Activated T-cell treated with anti-CD3 and anti-CD28 coated beads, Interleukin-2, amount 50 U/mL, for 1 hour (primary cell): Measurements from ENCODE around the gene ZC3H13.

Source experiments
- DNase-seq: peaks from one replicate; pipeline ENCODE4 v3.0.0-alpha.2; 2020

Gene ZC3H13

DNA sequence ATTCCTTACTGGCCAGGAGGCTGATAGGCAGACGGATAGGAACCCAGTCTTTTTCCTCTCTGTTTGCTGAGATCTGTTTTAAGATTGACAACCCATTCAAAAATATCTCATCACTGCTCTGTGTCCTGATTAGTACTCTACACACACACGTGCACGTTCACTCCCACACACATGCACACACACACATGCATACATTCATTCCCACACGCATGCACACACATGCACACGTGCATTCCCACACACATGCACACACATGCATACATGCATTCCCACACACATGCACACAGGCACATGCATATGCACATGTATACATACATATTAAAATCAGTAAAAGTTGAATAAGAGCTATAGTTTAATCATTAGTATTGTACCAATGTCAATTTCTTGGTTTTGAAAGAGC, 120.4 kb downstream of the ZC3H13 start:
- no peak for DNase-seq

DNA sequence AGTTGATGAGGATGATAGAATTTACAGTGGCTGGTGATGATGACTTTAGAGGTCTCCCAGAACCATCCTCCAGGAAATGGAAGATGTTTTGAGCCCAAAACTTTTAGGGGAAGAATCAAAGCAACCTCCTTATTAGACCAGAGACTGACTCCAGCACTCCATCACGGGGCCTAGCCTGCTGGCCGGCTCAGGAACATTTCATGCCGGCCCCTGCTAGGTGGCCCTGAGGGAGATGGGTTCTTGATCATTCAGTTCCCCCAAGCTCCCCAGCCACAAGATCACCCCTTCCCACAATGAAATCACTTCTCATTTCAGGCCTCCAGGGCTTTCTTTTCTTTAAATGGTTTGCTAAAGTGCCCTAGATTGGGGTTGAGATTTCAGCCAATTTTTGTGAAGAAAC, 121.3 kb downstream of the ZC3H13 start:
- no peak for DNase-seq

DNA sequence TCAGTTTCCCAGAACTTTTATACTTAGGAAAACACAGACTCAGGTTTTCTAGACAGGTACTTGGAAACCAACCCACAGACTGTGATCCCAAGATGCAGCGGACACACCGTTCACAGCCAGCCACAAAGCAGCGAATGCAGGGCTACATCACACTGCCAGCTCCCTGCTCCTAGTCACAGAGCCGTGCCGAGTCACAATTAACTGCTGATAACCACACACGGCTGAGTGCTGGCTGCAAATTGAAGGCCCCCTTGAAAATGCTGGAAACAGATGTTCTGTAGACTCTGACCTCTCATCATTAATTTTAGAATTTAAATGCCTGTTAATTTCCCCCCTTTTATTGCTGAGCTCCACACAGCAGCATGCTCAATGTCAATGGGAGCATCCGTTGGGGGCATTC, 122.4 kb downstream of the ZC3H13 start:
- no peak for DNase-seq

DNA sequence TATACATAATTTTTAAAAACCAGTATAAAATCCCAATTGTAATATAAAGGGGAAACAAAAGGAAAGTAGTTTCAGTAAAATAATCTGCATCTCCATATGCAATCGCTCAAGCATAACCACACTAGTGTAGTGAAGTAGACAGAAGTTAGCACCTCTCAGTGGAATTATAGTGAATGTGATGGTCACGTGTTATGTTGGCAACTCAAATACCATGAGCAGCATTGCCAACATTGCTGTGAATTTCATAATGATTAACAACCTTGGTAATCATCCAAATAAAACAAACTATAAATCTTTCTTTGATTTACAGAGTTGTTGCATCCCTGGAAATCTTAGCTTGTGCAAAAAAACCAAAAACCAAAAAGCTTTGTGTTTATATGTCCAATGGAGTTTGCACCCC, 123.7 kb downstream of the ZC3H13 start:
- DNase-seq = no peak

DNA sequence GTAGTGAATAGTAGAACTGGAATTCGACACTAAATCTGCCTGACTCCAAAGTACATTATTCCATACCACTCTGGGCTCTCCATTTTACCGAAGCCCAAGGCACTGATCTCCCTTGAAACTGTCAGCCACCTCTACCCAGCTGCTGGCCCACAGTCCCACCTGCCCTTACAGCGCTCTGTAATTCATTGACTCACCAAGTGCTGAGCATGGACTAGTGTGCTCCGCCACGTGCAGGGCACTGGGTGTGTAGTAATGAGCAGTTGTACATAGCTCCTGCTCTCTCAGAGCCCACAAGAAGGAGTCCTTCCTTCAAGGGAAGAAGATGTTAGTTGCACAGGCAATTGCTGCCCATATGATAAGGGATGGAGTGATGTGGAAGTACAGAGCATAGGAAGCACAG, 124.4 kb downstream of the ZC3H13 start:
- DNase-seq = no peak

DNA sequence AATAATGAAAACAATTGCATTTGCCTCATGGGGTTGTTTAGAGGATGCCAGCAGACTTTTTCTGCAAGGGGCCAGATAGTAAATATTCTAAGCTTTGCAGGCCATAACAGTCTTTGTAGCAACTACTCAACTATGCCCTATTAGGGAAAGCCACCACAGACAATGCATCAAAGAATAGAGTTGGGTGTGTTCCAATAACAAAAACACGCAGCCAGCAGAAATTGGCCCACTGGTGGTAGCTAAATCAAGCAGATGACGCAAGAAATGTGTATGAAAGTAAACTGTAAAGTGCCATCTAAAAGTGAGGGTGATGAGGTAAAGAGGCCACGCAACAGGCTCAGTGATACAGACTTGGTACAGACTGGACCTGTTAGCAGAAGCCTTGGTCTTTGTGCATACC, 125.8 kb downstream of the ZC3H13 start:
- no peak for DNase-seq

DNA sequence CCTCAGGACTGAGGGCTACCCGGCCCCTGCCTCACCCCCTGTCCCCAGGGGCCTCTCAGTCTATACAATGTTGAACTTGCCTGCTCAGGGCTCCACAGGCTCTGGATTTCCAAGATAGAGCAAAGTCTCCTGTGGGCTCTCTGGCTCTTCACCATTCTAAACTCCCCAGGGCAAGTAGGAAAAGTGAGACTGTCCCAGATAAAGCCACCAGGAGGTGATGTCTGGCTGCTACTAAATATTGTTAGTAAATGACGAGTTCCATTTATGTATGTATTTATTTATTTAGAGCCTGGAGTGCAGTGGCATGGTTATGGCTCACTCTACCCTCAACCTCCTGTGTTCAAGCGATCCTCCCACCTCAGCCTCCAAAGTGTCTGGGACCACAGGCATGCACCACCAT, 127.4 kb downstream of the ZC3H13 start:
- DNase-seq = no peak

DNA sequence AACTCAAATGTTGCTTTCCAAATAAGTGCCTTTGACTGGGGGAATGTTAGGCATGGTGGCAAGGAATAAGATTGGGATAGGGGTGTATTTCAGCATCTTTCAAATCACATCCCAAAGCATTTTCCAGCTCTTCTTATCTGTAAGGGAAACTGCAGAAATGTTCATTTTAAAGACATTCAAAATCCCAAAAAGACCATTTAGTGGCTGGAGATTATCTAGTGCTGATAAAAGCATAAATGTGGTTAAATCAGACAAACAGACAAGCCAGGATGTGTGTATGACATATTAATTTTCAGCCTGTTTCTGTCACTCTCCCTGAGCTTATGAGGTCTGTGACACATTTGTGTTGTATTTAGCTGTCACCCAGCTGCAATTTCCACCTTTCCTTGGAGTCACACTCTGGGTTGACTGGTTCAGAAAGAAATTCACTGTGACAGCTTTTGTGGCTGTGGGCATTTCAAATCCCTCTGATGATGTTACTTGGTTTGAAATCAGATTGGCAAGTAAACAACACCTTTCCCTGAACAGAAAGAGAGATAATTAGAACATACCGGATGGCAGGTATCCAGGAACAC, 131.3 kb downstream of the ZC3H13 start:
- no peak for DNase-seq

DNA sequence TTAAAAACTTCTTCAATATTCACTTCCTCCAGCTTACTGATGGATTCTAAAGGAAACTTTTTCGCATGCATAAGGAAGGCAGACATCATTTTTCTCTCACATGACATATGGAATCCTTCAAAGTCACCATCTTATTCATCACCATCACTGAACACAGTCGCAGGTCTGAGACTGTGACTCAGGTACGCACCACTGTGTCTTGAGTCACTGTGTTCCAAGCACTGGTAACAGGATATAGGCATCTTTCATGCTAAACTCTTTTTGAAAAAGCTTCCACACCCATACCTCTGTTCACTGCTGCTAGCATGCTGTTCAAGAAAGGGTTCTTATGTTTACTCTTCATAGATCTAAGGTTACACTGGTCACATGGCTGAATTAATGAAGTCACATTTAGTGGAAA, 133.9 kb downstream of the ZC3H13 start:
- DNase-seq = no peak

DNA sequence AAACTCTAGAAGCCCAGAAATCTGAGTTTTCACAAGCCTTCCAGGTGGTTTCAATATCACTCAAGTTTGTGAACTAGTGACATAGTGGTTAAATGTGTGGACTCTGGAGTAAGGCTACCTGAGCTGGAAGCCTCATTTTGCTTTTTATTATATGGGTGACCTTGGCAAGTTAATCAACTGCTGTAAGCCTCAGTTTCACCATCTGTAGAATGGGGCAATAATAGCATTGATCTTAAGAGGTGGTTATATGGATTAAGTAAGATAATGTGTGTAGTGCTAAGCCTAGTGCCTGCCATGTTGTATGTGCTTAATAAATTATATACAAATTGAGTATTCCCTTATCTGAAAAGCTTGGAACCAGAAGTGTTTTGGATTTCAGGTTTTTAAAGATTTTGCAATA, 135.5 kb downstream of the ZC3H13 start:
- no peak for DNase-seq

DNA sequence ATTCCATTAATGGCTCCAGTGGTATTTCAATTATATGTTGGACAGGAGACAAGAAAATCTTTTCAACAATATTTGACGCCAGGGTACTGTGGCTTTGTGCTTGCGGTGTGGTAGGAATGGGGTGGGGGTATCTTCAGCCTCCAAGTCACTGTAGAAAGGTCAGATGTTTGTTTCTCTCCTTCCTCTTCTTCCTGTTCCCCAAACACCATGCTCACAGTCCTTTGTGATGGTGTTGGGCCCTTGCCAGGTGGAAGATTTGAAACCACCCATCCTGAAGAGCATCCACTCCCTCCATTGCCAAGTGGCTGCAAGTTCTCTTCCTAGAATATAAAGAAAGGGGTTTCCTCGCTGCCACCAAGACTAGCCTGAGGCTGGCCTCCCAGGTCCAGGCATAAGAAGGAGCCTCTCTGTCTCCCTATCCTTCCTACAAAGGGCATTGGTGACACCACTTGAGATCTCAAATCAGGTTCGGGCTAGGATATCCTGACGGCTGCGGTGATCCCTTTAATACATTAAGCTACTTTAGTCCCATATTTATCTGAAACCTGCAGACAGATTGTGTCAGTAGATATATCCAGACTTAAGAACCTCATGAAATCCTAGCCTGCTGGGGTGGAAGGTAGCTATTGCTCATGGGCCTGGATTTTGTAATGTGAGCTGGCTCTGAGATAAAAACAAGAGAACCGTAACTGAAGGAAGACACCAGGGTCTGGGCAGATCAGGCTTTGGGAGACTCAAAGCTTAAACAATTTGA, 136.7 kb downstream of the ZC3H13 start:
- DNase-seq = no peak

DNA sequence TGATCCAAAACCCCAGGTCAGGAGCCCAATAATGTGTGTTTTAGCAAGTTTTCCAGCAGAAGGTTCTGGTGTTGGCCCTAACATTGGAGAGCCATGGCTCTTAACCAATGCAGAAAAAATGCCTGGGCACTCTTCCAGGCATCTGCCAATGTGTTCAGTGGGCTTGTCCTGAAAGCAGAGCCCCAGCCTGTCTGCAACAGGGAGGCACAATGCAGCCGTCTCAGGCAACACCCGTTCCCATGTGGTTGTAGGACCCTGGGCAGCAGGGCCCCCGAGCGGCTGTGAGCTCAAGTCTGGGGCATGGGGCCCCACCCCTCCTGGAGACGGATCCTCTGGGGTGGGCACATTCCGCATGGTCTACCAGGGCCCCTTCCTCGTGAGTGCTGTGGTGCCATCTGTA, 142.9 kb downstream of the ZC3H13 start:
- no peak for DNase-seq

DNA sequence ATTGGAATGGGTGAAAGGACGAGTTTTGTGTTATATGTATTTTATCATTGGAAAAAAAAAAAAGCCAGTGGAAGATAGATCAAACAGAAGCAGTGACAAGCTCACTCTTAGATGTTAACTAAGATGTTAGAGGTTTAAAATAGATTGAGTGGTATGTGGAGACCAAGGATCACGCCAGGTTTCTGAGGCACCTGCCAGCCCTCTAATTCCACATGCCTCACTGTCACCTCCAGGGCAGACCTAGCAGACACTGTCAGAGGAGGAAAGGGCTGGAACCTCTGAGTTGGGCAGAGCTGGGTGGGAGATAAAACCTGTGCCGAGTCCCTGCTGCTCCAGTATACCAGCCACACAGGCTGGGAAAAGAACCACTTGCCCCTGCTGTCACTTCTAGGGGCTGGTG, 143.5 kb downstream of the ZC3H13 start:
- DNase-seq = no peak

DNA sequence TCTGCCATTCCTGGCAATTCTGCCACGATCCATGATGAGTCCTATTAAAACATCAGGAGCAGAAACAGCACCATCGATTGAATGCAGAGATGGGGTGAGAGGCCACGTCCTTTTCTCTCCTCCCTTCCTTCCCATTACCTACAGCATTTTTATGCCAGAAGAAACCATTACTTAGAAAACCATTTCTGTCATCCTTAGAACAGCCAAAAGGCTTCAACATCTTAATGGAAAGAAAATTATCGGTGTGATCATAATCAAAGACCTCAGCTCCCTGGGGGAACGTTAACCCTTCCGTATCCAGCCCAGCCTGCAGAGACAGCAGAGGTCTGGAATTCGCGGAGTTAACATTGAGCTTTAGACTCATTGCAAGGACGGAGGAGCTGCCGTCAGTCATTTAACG, 145.0 kb downstream of the ZC3H13 start:
- DNase-seq = no peak
